H9 (cell line): ENCODE results near the gene YWHAH. TPM values are rescaled to one million over a fixed set of nuclear protein-coding genes. Genes with fewer than 3 reads are reported as not detected.

Experiments used
- DNase-seq: peaks from one replicate; pipeline ENCODE4 v3.0.0-alpha.2; 2017
- H2AFZ ChIP-seq: one replicate; pipeline ENCODE4 v1.6.1; 2013; ENCODE audit warnings: mild to moderate bottlenecking, low read length, control low read depth, moderate library complexity
- H2AK5ac ChIP-seq: 2 replicates; pipeline ENCODE4 v1.6.1; 2013; ENCODE audit warnings: low read length, control low read depth, mixed read lengths; ENCODE audit not compliant: insufficient read length
- H2BK120ac ChIP-seq: one replicate; pipeline ENCODE4 v1.6.1; 2013; ENCODE audit warnings: low read depth, mild to moderate bottlenecking, low read length, control low read depth, inconsistent platforms; ENCODE audit not compliant: poor library complexity, severe bottlenecking
- H2BK12ac ChIP-seq: 2 replicates; pipeline ENCODE4 v1.6.1; 2013; ENCODE audit warnings: low read length, control low read depth, mixed read lengths, low read depth; ENCODE audit not compliant: insufficient read length
- H2BK15ac ChIP-seq: 2 replicates; pipeline ENCODE4 v1.6.1; 2013; ENCODE audit warnings: low read depth, low read length, control low read depth
- H2BK20ac ChIP-seq: one replicate; pipeline ENCODE4 v1.6.1; 2013; ENCODE audit warnings: low read depth, mild to moderate bottlenecking, low read length, control low read depth, inconsistent platforms; ENCODE audit not compliant: poor library complexity, severe bottlenecking
- H2BK5ac ChIP-seq: 2 replicates; pipeline ENCODE4 v1.6.1; 2013; ENCODE audit warnings: low read length, control low read depth, mixed read lengths; ENCODE audit not compliant: insufficient read length
- H3K14ac ChIP-seq: 2 replicates; pipeline ENCODE4 v1.6.1; 2013; ENCODE audit warnings: low read length, control low read depth; ENCODE audit not compliant: insufficient read depth
- H3K18ac ChIP-seq: 2 replicates; pipeline ENCODE4 v1.6.1; 2013; ENCODE audit warnings: low read depth, mild to moderate bottlenecking, mixed read lengths, low read length, control low read depth; ENCODE audit not compliant: insufficient read length
- H3K23ac ChIP-seq: 2 replicates; pipeline ENCODE4 v1.6.1; 2013; ENCODE audit warnings: low read length, control low read depth, mixed read lengths, low read depth; ENCODE audit not compliant: insufficient read length
- H3K23me2 ChIP-seq: 2 replicates; pipeline ENCODE4 v1.6.1; 2013; ENCODE audit warnings: low read depth, mild to moderate bottlenecking, mixed read lengths, low read length, control low read depth; ENCODE audit not compliant: insufficient read length, poor library complexity, severe bottlenecking
- H3K27ac ChIP-seq: 2 replicates; pipeline ENCODE4 v1.5.1; 2013; ENCODE audit warnings: low read length, control low read depth, mixed read lengths, low read depth; ENCODE audit not compliant: insufficient read length
- H3K27me3 ChIP-seq: 2 replicates; pipeline ENCODE4 v1.6.1; 2013; ENCODE audit warnings: low read length, control low read depth, inconsistent platforms; ENCODE audit not compliant: insufficient read depth
- H3K4ac ChIP-seq: 2 replicates; pipeline ENCODE4 v1.6.1; 2013; ENCODE audit warnings: low read depth, mild to moderate bottlenecking, control low read depth, inconsistent platforms, low read length, moderate library complexity
- H3K4me1 ChIP-seq: 2 replicates; pipeline ENCODE4 v1.6.1; 2013; ENCODE audit warnings: low read length, control low read depth, inconsistent platforms; ENCODE audit not compliant: insufficient read depth
- H3K4me2 ChIP-seq: 2 replicates; pipeline ENCODE4 v1.6.1; 2013; ENCODE audit warnings: low read length, control low read depth, mixed read lengths; ENCODE audit not compliant: insufficient read length, insufficient read depth
- H3K56ac ChIP-seq: 2 replicates; pipeline ENCODE4 v1.6.1; 2013; ENCODE audit warnings: low read depth, mild to moderate bottlenecking, mixed read lengths, low read length, control low read depth; ENCODE audit not compliant: insufficient read length
- H3K79me1 ChIP-seq: 2 replicates; pipeline ENCODE4 v1.6.1; 2013; ENCODE audit warnings: low read depth, mild to moderate bottlenecking, moderate library complexity, low read length, control low read depth, inconsistent platforms; ENCODE audit not compliant: insufficient read depth, poor library complexity, severe bottlenecking
- H3K79me2 ChIP-seq: 2 replicates; pipeline ENCODE4 v1.6.1; 2013; ENCODE audit warnings: low read length, control low read depth, inconsistent platforms; ENCODE audit not compliant: insufficient read depth
- H3K9ac ChIP-seq: 2 replicates; pipeline ENCODE4 v1.6.1; 2013; ENCODE audit warnings: low read length, control low read depth, mixed read lengths; ENCODE audit not compliant: insufficient read length; ENCODE audit errors: extremely low read depth
- H3K9me3 ChIP-seq: one replicate; pipeline ENCODE4 v1.6.1; 2013; ENCODE audit warnings: low read depth, low read length, inconsistent platforms; ENCODE audit not compliant: control insufficient read depth
- H3T11ph ChIP-seq: one replicate; pipeline ENCODE4 v1.6.1; 2013; ENCODE audit warnings: mild to moderate bottlenecking, low read length, control low read depth, inconsistent platforms
- H4K20me1 ChIP-seq: one replicate; pipeline ENCODE4 v1.6.1; 2013; ENCODE audit not compliant: control insufficient read depth, insufficient read length, insufficient read depth
- H4K5ac ChIP-seq: 2 replicates; pipeline ENCODE4 v1.6.1; 2013; ENCODE audit warnings: low read depth, mild to moderate bottlenecking, mixed read lengths, low read length, control low read depth; ENCODE audit not compliant: insufficient read length
- H4K8ac ChIP-seq: replicated peaks from 2 replicates; pipeline ENCODE4 v1.6.1; 2013; ENCODE audit warnings: low read length, control low read depth, mixed read lengths, low read depth; ENCODE audit not compliant: insufficient read length
- H4K91ac ChIP-seq: 2 replicates; pipeline ENCODE4 v1.6.1; 2013; ENCODE audit warnings: low read depth, mild to moderate bottlenecking, moderate library complexity, mixed read lengths, low read length, control low read depth; ENCODE audit not compliant: insufficient read length
- H3K27ac Mint-ChIP-seq, 3 experiments: 2 replicates in 2 of 3; 3 replicates in 1 of 3; pipeline ENCODE4 v1.8.0; 2020 to 2021; ENCODE audit warnings: mixed read lengths in 3 of 3, mild to moderate bottlenecking in 1 of 3, moderate library complexity in 1 of 3
- H3K27me3 Mint-ChIP-seq: 2 replicates; pipeline ENCODE4 v1.8.0; 2021; ENCODE audit warnings: low read depth, mild to moderate bottlenecking, moderate library complexity, mixed read lengths
- H3K36me3 Mint-ChIP-seq, 3 experiments: 2 replicates in 2 of 3; 3 replicates in 1 of 3; pipeline ENCODE4 v1.8.0; 2020 to 2021; ENCODE audit warnings: low read depth in 3 of 3, mixed read lengths in 3 of 3; ENCODE audit not compliant: insufficient read depth in 1 of 3
- H3K4me1 Mint-ChIP-seq, 2 experiments: 2 replicates each; pipeline ENCODE4 v1.8.0; 2020; ENCODE audit warnings: mixed read lengths in 2 of 2
- H3K4me3 Mint-ChIP-seq, 2 experiments: 2 replicates in 1 of 2; 3 replicates in 1 of 2; pipeline ENCODE4 v1.8.0; 2020 to 2021; ENCODE audit warnings: mild to moderate bottlenecking in 2 of 2, mixed read lengths in 2 of 2, moderate library complexity in 1 of 2
- H3K9me3 Mint-ChIP-seq, 2 experiments: 2 replicates in 1 of 2; 3 replicates in 1 of 2; pipeline ENCODE4 v1.8.0; 2020; ENCODE audit warnings: mild to moderate bottlenecking in 2 of 2, mixed read lengths in 2 of 2, moderate library complexity in 1 of 2
- WGBS: extraction: QIAGEN DNeasy Blood & Tissue Kit; methylation state at CpG from one replicate; pipeline ENCODE4 v1.1.7; 2013; ENCODE audit warnings: missing lambda C conversion rate, low lambda C conversion rate, mixed read lengths; ENCODE audit not compliant: insufficient read length; ENCODE audit errors: extremely low coverage; 5-methylcytosine and 5-hydroxymethylcytosine counted together
- total RNA-seq: library from RNA; stranded (reverse); gene quantifications from 2 replicates; pipeline ENCODE4 v1.2.1, GENCODE V29; 2021
- TF ChIP-seq, protein P1 (sequence below): fragments of 200-600 bp; sonication (generic); conservative IDR thresholded peaks from 3 replicates; pipeline ENCODE4 v1.8.0; 2021; ENCODE audit warnings: antibody characterized with exemption, mild to moderate bottlenecking

YWHAH gene
- total RNA-seq, 1 experiment from 2014 or later: 250 TPM

DNA sequence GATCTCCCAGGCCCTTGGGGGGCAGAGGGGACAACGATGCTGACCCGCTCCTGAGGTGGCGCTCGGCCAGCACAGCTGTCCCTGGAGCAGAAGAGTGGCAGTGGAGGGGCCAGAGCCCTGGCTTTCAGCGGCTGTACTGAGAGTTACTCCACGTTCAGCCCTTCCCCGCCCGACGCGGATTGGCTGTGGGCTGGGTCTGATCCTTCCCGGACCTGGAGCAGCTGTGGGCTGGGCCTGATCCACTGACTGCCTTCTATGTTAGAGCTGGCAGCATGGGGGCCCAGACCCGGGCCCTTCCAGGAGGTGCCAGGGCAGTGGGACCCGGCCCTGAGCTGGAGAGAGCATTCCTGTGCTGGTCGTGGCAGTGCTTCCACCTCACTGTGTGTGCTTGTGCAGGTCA lies 27.8 kb downstream of the YWHAH start:
- Histone ChIP-seq H3T11ph (no peak overlapping the region), H4K8ac (no peak overlapping the region), H4K91ac (no peak overlapping the region), H2BK120ac (no peak overlapping the region), H3K23ac (no peak overlapping the region), H3K4ac (no peak overlapping the region), H2BK5ac (no peak overlapping the region), H3K56ac (no peak overlapping the region), H3K27ac (no peak overlapping the region), H3K4me1 (no peaks in the 10 kb centered on the region), H4K20me1 (peaks cover 2% of the 10 kb centered on the region), H2AFZ (no peak overlapping the region), H2BK20ac (no peak overlapping the region), H3K27me3 (no peaks in the 10 kb centered on the region), H2BK12ac (no peak overlapping the region), H2AK5ac (no peak overlapping the region), H3K9ac (no peak overlapping the region), H3K4me2 (no peak overlapping the region), H4K5ac (no peak overlapping the region), H3K79me2 (no peaks in the 10 kb centered on the region), H3K23me2 (peaks cover 6% of the 10 kb centered on the region), H3K9me3 (no peaks in the 10 kb centered on the region), H2BK15ac (no peak overlapping the region), H3K79me1 (no peaks in the 10 kb centered on the region), H3K18ac (no peak overlapping the region), H3K14ac (no peak overlapping the region)
- peaks cover 22% of the 10 kb centered on the region for H3K27me3 Mint-ChIP-seq
- H3K4me1 Mint-ChIP-seq: peaks cover 0 to 6% of the 10 kb centered on the region in 2 experiments; a peak in 1 of 4 replicates
- no peaks in the 10 kb centered on the region for H3K9me3 Mint-ChIP-seq
- TF ChIP-seq, protein P1, sequence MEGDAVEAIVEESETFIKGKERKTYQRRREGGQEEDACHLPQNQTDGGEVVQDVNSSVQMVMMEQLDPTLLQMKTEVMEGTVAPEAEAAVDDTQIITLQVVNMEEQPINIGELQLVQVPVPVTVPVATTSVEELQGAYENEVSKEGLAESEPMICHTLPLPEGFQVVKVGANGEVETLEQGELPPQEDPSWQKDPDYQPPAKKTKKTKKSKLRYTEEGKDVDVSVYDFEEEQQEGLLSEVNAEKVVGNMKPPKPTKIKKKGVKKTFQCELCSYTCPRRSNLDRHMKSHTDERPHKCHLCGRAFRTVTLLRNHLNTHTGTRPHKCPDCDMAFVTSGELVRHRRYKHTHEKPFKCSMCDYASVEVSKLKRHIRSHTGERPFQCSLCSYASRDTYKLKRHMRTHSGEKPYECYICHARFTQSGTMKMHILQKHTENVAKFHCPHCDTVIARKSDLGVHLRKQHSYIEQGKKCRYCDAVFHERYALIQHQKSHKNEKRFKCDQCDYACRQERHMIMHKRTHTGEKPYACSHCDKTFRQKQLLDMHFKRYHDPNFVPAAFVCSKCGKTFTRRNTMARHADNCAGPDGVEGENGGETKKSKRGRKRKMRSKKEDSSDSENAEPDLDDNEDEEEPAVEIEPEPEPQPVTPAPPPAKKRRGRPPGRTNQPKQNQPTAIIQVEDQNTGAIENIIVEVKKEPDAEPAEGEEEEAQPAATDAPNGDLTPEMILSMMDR: no peak
- DNase-seq: no peak
- H3K36me3 Mint-ChIP-seq: no peaks in the 10 kb centered on the region
- H3K4me3 Mint-ChIP-seq: no peak overlapping the region
- WGBS: no CpG with 5 or more reads among the region's 14 CpGs
- no peak overlapping the region for H3K27ac Mint-ChIP-seq
